ENCODE results near the gene TBL3.

The TBL3 gene

DNA sequence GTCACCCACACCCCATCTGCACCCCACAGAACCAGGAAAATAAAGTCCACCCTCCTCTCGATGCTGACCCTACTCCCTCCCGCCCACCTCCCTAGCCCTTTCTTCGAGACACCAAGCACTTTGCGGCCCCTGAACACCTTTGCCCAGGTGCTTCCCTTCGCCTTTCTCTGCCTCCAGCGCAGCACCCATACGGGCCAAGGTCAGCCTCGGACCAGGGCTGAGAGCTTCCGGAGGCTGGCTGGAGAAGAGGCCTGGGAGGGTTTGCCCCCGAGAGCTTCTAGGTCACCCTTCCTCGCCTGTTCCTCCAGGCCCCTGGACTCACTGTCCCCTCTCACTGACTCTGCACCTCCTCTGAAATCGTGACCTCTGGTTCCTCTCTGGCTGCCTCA lies 52.2 kb downstream of the TBL3 start:
- H3K27me3 ChIP-seq = peaks cover 0 to 33% of the 10 kb centered on the region in 2 donors
- H3K4me1 ChIP-seq = peaks cover 0 to 65% (median 56%) of the 10 kb centered on the region in 4 donors
- DNase-seq = no peak
- no peak overlapping the region for H3K4me3 ChIP-seq
- intact Hi-C loops (cut with DNase I; ENCODE audit: low total_unique reads) = loop anchor here (5.0 kb wide), 1 partner anchor 118 kb away; no protein-coding TSS in a partner anchor
- H3K27ac ChIP-seq = peak overlapping the region in 1 of 2 donors; percentile 67
- H3K36me3 ChIP-seq = no peaks in the 10 kb centered on the region
- TF ChIP-seq, protein P1, sequence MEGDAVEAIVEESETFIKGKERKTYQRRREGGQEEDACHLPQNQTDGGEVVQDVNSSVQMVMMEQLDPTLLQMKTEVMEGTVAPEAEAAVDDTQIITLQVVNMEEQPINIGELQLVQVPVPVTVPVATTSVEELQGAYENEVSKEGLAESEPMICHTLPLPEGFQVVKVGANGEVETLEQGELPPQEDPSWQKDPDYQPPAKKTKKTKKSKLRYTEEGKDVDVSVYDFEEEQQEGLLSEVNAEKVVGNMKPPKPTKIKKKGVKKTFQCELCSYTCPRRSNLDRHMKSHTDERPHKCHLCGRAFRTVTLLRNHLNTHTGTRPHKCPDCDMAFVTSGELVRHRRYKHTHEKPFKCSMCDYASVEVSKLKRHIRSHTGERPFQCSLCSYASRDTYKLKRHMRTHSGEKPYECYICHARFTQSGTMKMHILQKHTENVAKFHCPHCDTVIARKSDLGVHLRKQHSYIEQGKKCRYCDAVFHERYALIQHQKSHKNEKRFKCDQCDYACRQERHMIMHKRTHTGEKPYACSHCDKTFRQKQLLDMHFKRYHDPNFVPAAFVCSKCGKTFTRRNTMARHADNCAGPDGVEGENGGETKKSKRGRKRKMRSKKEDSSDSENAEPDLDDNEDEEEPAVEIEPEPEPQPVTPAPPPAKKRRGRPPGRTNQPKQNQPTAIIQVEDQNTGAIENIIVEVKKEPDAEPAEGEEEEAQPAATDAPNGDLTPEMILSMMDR (IDR thresholded peaks at IDR 0.05) = no peak
- H3K9me3 ChIP-seq = no peaks in the 10 kb centered on the region

GRCh38 chr16:2025251-2025650 lies 53.4 kb downstream of the TBL3 start:
- intact Hi-C loops (cut with DNase I; ENCODE audit: low total_unique reads) = no loop called here
- TF ChIP-seq, protein P1 (IDR thresholded peaks at IDR 0.05) = no peak
- no peaks in the 10 kb centered on the region for H3K9me3 ChIP-seq
- H3K27ac ChIP-seq = no peak overlapping the region
- H3K36me3 ChIP-seq = peaks cover 0 to 11% (median 0%) of the 10 kb centered on the region in 3 donors
- peaks cover 0 to 21% of the 10 kb centered on the region in 2 donors for H3K27me3 ChIP-seq
- DNase-seq = no peak
- no peak overlapping the region for H3K4me3 ChIP-seq
- peaks cover 0 to 69% (median 52%) of the 10 kb centered on the region in 4 donors for H3K4me1 ChIP-seq

DNA sequence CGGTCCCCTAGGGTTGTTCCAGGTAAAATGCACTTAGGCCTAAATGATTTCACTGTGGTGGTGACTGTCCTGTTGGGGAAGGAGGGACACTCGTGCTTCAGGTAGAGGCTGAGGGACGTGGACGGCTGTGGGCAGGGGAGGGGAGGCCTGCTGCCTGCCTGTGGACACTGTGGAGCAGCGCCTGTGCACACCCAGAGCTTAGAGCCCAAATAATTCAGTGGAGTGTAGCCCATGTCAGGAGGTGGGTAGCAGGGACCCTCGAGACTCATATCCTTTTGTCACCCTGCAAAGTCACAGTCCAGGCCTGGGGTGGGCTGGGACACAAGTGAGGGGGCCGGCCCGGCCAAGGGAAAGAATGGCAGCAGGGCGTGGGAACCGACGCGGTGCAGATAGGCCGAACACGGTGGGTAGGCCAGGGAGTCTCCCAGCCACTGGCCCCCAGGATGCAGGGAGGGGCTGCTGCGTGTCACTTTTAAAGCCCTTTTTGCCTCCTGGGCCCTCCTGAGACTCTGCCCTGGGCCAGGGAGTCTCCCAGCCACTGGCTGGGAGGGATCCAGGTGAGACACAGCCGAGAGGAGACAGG lies 54.1 kb downstream of the TBL3 start:
- Histone ChIP-seq H3K4me3 (peak overlapping the region; percentile 62 to 72), H3K4me1 (peaks cover 0 to 71% (median 49%) of the 10 kb centered on the region in 4 donors), H3K36me3 (peaks cover 0 to 13% (median 0%) of the 10 kb centered on the region in 3 donors), H3K9me3 (no peaks in the 10 kb centered on the region), H3K27me3 (peaks cover 0 to 13% of the 10 kb centered on the region in 2 donors), H3K27ac (peak overlapping the region; percentile 74 to 77)
- no peak for DNase-seq
- TF ChIP-seq, protein P1 (IDR thresholded peaks at IDR 0.05) = no peak
- intact Hi-C loops (cut with DNase I; ENCODE audit: low total_unique reads) = no loop called here

DNA sequence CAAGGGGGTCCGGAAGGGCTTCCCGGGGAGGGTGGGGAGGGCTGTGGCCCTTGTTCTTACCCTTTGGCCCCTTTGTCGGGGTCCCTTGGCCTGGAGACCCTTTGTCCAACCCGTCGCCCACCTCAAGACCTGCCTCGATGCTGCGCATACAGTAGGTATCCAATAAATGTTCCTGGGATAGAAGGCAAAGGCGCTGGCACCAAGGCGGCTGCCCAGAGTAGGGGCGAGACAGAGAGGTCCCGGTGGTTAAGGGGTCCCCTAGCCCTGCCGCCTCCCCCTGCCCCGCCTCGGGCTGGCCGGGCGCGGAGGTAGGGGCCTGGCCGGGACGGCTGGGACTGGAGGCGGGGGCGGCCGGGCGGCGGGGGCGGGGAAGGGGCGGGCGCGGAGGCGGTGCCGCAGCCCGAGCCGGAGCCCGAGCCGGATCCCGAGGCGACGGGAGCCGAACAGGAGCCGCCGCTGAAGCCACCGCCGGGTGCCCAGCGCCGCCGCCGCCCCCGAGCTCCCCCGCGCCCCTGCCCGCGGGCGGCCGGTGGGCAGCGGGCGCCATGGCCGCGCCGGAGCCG lies 54.7 kb downstream of the TBL3 start, which contains the start of gene NHERF2:
Gene NHERF2 (plus strand): TSS at position 442 of the 563 bp plus-strand sequence. CDS start 104 bp downstream, at position 546.
- Histone ChIP-seq H3K36me3 (peaks cover 0 to 13% (median 0%) of the 10 kb centered on the region in 3 donors), H3K27ac (peak within 1 kb of the TSS; percentile 77 to 98), H3K4me1 (peaks cover 0 to 77% (median 51%) of the 10 kb centered on the region in 4 donors), H3K27me3 (peaks cover 0 to 8% of the 10 kb centered on the region in 2 donors), H3K4me3 (peak within 1 kb of the TSS; percentile 62 to 72), H3K9me3 (no peaks in the 10 kb centered on the region)
- intact Hi-C loops (cut with DNase I; ENCODE audit: low total_unique reads) = no loop called here
- TF ChIP-seq, protein P1 (IDR thresholded peaks at IDR 0.05) = no peak
- no peak for DNase-seq

GRCh38 chr16:2027024-2028010 lies 55.5 kb downstream of the TBL3 start:
- Histone ChIP-seq H3K9me3 (no peaks in the 10 kb centered on the region), H3K27me3 (peaks cover 0 to 3% of the 10 kb centered on the region in 2 donors), H3K27ac (peak overlapping the region; percentile 77 to 98), H3K4me1 (peaks cover 0 to 82% (median 55%) of the 10 kb centered on the region in 4 donors), H3K36me3 (peaks cover 0 to 13% (median 0%) of the 10 kb centered on the region in 3 donors), H3K4me3 (peak overlapping the region; percentile 62 to 72)
- intact Hi-C loops (cut with DNase I; ENCODE audit: low total_unique reads) = no loop called here
- TF ChIP-seq, protein P1 (IDR thresholded peaks at IDR 0.05) = no peak
- DNase-seq = no peak

Measured in tibial artery (tissue), 4 donors.